ENCODE results near the gene KLF11.

KLF11 gene

GRCh38 chr2:10067330-10067729 is 24.0 kb downstream of the KLF11 start:
- DNase-seq = no peak

DNA sequence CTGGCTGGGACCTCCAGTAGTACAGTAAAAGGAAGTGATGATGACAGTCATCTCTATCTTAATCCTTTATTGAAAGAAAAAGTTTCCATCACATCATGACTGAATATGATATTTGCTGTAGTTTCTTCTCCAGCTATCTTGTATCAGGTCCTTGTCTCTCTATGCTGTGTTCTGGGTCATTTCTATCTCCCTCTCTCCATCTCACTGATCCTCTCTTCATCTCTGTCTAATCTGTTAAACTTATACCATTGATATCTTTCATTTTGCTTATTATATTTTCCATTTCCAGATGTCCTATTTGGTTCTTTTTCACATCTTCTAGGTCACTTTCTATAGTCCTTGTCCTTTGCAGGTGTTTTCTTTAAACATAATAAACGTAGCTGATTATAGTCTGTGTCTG is 24.5 kb downstream of the KLF11 start:
- no peak for DNase-seq

DNA sequence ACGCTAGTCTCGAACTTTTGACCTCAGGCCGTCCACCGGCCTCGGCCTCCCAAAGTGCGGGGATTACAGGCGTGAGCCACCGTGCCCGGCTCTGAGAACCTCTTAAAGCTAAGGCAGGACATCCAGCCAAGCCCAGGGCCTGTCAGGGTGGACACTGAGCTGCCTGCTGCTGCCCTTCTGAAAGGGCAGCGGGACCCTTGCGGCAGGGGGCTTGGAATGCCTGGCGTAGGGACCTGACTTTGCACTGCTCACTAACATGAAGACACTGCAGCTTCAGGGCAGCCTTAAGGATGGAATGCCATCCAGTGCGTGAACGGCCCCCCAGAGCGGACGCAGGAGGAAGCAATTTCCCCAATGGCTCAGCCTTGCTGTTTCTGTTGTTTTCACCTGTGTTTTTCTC is 27.8 kb downstream of the KLF11 start:
- no peak for DNase-seq

GRCh38 chr2:10071595-10071994 is 28.2 kb downstream of the KLF11 start:
- DNase-seq = no peak

GRCh38 chr2:10072656-10073480 is 29.5 kb downstream of the KLF11 start:
- DNase-seq = peak; percentile 80

DNA sequence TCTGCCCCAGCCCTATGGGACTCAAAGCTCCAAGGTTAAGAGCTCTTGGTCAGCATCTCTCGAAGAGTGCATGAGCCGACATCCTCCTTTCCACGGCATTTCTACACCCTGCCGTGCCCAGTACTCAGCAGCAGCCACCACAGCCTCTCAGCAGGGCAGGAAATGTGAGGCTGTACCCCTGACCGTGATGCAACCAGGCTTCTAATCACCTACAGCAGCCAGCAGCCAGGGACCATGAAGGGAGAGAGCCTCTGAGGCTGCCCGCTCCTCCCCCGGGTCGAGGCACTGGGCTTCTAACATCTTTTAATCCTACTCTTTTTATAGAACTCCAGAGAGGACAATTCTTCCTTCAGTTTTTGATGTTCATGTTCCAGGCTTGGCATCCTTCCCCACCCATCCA is 30.4 kb downstream of the KLF11 start:
- DNase-seq = no peak

GRCh38 chr2:10075101-10075500 is 31.8 kb downstream of the KLF11 start:
- DNase-seq = no peak

DNA sequence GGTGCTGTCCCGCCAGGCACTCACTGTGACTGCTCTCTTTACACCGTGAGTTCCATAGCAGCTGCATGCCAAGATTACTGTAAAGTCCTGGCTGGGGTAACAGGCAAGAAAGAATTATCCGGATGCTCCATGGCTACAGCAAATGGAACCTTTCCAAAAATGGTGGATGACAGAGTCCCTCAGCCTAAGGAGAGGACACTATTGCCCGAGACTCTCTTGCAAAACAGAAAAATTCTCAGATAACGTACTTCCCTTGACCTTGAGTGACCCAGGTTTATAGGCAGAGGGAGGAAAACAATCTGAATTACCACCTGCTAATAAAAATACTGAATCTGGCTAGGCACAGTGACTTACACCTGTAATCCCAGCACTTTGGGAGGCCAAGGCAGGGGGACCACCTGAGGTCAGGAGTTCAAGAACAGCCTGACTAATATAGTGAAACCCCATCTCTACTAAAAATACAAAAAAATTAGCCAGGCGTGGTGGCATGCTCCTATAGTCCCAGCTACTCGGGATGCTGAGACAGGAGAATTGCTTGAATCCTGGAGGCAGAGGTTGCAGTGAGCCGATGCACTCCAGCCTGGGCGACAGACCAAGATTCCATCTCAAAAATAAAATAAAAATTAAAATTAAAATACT is 32.3 kb downstream of the KLF11 start:
- no peak for DNase-seq

- no peak for DNase-seq
Measured at GRCh38 chr2:10076511-10076910, 33.2 kb downstream of the KLF11 start.

DNA sequence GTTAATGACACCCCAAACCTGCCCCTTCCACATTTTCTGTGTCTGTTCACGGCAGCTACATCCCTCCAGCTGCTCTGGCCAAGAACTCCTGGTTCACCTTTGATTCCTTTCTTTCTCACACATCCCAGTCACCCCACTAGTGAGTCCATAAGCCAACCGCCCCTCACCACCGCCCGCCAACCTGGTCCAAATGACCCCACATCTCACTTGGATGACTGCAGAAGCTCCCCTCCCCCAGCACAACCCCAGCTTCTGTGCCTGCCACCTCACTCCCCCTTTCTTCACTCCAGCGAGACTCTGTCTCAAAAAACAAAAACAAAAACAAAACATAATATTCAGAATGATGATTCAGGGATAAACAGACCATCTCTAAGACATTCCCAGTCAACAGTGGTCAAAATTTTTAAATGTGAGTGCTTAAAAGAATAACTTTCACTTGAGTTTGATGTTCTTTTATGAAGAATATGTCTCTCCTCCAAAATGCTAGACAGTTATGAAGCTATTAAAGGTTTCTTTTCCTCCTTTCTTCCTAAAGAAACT is 33.7 kb downstream of the KLF11 start:
- DNase-seq = no peak

GRCh38 chr2:10078001-10078400 is 34.7 kb downstream of the KLF11 start:
- no peak for DNase-seq

GRCh38 chr2:10078704-10079265 is 35.4 kb downstream of the KLF11 start:
- DNase-seq = no peak

- DNase-seq = peak; percentile 73
Measured at GRCh38 chr2:10079266-10079869, 36.0 kb downstream of the KLF11 start.

GRCh38 chr2:10079870-10080535 is 36.7 kb downstream of the KLF11 start, which contains the start of gene CYS1:
Gene CYS1 (minus strand): TSS chr2:10080411. CDS start chr2:10080223, 188 bp downstream.
- no peak for DNase-seq

- no peak for DNase-seq
Measured at GRCh38 chr2:10080536-10081304, 37.4 kb downstream of the KLF11 start.

DNA sequence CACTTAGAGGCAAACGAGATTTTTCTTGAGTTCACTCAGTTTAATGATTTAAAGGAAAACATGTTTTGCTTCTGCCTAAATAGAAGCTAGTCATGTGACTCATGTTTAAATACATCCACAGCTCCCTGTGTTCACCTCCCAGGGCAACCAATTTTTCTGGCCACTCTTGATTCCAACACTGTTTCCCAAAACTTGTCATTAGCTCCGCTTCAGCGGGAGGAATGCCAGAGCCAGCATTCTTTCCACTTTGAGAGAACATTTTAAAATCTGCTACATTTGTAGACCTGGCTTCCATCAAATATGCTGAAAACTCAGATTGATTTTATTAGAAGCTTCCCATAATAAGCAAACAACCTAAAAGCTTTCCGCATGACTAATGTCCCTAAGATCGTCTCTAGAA is 39.7 kb downstream of the KLF11 start:
- DNase-seq = no peak

- DNase-seq = no peak
Measured at GRCh38 chr2:10083692-10084211, 40.4 kb downstream of the KLF11 start.

GRCh38 chr2:10084223-10084865 is 41.0 kb downstream of the KLF11 start:
- DNase-seq = no peak

DNA sequence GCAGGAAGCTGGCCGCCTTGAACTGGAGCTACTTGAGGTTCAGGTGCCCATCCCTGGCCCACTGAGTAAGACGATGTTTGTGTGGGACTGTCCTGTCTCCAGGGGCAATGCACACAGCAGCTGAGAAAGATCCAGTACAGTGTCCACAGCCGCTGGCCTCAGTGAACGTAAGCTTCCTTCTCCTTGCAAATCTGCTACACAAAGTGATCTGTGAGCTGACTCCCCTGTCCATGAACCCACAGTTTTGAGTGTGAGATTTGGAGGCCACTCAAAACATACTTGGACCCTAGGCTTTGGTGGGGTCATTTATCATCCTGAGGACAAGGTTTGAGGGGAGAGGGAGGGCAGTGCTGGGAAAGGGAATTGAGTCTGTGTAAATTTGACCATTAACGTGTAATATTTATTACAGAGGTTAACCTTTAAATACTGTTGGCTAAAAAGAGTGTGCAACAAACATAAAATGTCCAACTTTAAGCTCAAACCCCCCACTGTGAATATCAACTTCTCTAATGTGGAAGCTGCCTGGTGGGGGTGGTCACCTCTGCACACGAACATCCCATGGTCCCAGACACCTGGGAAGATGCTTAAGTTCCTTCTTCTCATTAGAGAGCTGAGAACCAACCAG is 41.8 kb downstream of the KLF11 start:
- DNase-seq = no peak

DNA sequence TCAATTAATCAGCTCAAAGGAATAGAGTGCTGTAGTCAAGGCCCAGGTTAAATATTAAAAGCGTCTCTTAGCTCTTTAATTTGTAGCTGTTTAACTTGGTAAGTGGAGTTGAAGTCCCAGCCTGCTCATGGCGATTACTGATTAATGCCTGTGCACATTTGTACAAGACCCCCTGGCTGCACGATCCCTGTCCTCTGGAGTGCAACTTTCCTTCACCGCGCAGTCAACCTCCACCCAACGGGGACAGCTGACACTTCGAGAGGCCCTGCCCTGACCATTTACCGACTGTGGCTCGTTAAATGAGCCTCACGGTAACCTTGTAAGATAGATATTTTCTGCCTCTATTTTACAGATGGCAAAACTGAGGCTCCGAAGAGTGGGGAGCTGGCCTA is 42.3 kb downstream of the KLF11 start:
- DNase-seq = no peak

GRCh38 chr2:10086950-10087349 is 43.6 kb downstream of the KLF11 start:
- DNase-seq = no peak

All from EL (cell line).